Activated CD4-positive, alpha-beta T cell treated with anti-CD3 and anti-CD28 coated beads for 24 hours (primary cell): Measurements from ENCODE around the gene NOP14.
"Not testable (repeated sequence)": the region's sequence is repeated elsewhere in the genome, so short reads cannot be mapped to it uniquely, and the experiment has no call there.

Experiments
- DNase-seq, 2 donors: peaks; one replicate each; pipeline ENCODE4 v3.0.0-alpha.2; 2020; ENCODE audit warnings: low read depth in 2 of 2

NOP14 gene

DNA sequence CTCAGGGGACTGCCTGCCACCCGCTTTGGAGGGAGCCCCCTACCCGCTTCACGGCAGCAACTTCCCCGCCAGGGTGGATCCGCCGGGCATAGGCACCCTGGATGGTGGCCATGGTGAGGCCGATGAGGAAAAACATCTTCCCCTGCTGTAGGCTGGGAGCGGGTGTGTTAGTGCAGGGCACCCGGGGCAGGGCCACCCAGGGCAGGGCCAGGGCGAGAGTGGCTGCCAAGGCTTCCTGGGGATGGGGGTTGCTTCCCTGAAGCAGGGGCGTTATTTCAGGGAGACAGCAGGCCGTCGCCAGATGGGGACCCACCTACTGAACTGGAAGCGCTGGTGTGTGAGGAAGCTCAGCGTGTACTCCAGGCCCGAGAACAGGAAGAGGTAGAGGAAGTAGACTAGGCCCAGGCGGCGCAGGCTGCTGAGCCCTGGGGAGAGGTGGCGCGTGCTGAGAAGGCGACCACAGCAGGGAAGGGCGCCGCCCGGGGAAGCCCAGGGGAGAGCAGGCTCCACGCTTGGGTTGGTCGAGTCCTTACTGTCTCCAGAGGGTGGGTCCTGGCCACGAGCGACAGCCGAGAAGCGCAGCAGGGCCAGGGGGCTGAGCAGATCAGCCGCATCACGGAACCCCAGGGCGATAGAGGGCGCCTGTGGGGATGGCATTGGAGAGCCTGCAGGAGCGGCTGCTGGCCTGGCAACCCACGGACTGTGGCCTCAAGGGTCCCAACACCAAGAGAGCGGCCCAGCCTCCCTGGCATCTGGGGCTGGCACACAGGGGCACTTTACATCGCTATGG, 31.5 kb downstream of the NOP14 start:
- DNase-seq: no peak

DNA sequence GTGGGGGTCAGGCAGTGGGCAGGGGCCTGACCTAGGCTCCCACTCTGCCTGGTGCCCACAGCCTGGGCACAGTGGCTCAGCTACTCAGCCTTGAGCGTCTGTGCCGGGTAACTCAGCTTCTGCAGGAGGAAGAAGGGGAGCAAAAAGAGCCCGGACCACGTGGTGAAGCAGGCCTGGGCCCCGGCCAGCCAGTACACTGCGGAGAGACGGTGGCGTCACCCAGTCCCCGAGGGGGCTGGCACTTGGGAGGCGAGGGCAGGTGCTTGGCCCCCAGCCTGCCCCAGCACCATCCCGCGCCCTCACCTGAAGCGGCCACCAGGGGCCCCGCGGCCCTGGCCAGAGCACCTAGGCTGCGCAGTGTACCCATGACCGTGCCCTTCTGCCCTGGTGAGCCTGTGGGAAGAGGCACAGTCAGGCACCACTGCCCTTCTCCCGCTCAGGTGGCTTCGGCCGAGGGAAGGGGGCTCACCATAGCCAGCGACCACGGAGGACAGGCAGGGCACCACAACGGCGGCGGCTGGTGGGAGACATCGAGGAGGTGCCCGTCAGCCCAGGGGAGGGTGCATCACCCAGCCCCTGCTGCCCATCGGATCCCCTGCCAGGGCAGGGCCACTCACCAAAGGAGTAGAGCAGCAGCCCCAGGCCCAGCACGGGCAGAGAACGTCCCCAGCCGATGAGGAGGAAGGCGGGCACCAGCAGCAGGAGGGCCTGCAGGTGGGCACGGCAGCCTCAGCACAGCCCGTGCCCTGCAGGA, 32.3 kb downstream of the NOP14 start:
- DNase-seq: no peak

DNA sequence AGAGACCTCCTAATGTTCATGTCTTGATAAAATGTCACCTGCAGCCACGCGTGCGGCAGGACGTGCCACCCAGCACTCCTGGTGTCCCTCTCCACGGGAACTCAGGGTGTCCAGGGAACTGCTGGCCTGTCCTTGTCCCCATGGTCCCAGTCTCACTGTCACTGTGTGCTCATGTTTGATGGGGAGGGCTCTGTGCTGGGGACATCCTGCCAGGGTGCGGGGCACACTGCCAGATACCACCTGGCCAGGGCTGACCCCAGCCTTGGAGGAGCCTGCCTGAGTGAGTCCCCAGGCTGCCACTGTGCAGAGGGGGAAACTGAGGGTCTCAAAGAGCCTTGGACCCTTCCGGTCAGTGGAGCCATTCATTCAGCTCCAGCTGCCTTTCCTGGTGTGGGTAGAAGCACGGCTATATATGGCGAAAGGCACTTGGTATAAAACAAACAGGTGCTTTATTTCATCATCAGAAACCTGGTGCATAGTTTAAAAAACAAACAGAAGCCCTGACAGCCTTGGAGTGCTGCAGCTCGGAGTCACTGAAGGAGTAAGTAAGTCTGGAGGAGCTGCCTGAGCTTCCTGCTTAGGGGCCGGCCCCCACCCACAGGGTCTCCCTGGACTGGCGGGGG, 33.0 kb downstream of the NOP14 start:
- no peak for DNase-seq

DNA sequence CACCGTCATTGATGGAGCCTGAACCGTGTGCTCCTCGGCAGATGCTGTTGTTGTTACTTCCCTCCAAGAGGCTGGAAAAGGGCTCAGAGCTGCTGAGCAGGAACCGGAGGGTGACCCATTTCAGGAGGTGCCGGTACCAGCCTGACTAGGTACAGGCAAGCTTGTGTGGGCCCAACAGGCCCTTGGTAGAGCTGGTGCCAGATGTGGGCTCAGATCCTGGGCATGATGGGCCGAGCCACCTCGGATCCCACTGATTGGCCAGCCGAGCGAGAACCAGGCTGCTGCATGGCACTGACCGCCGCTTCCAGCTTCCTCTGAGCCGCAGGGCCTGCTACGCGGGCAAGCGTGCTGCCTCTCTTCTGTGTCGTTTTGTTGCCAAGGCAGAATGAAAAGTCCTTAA, 33.7 kb downstream of the NOP14 start:
- DNase-seq: no peak

DNA sequence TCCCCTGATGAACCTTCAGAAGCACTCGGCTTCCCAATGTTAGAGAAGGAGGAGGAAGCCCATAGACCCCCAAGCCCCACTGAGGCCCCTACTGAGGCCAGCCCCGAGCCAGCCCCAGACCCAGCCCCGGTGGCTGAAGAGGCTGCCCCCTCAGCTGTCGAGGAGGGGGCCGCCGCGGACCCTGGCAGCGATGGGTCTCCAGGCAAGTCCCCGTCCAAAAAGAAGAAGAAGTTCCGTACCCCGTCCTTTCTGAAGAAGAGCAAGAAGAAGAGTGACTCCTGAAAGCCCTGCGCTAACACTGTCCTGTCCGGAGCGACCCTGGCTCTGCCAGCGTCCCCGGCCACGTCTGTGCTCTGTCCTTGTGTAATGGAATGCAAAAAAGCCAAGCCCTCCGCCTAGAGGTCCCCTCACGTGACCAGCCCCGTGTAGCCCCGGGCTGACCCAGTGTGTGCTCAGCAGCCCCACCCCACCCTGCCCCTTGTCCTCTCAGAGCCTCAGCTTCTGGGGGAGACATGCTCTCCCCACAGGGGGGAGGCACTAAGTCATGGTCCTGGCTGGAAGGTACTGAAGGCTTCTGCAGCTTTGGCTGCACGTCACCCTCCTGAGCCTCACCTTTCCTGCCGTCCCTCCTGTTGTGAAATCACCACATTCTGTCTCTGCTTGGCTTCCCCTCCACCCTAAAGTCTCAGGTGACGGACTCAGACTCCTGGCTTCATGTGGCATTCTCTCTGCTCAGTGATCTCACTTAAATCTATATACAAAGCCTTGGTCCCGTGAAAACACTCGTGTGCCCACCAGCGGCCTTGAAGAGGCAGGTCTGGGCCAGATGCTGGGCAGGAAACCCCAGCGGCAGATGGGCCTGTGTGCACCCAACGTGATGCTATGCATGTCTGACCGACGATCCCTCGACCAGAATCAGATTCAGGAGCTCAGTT, 34.7 kb downstream of the NOP14 start:
- DNase-seq: no peak

DNA sequence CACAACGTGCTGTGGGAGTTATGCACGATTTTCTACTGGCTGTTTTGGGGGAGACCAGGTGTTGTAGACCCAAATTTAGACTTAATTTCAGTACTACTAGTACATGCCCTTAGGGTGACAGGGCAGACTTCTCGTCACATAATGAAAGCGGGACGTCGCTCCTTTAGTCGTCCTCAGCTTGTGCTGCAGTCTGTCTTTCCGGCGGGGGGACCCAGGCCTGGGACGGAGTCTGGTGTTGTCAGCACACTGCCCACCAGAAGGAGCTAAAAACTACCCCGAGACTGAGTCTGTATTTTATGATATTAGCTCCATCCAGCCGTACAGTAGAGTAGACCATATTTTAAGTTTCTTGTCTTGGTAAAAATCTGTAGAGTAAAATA, 35.5 kb downstream of the NOP14 start:
- DNase-seq: no peak

DNA sequence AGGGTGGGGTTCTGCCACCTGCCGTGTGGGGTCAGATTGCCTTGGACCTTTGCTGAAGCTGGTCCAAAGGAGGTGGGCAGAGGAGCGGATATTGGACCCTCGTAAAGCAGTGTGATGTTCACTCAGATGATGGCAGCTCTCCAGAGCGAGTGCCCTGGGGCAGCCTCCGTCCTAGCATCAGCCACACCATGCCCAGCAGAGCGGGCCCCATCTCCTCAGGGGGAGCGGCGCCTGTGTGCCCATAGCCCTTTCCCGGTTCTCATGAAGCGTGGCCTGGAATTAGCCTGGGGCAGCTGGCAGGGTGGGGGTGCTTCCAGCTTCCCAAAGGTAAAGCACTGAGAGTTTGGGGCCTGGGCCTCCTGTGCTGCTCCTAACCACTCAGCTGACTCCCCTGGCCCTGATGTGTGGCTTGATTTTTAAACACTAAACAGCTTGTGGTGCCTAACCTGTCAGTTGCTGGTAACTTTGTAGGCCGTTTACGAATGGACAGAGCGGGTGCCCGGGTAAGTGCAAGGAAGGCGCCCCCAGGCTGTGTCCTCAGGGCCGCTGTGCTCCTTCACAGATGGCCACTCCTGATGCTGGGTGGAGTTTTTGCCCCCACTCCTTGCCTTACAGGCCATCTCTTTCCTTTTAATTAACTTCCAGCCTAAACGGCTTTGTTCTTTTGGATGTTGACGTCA, 36.0 kb downstream of the NOP14 start:
- no peak for DNase-seq

DNA sequence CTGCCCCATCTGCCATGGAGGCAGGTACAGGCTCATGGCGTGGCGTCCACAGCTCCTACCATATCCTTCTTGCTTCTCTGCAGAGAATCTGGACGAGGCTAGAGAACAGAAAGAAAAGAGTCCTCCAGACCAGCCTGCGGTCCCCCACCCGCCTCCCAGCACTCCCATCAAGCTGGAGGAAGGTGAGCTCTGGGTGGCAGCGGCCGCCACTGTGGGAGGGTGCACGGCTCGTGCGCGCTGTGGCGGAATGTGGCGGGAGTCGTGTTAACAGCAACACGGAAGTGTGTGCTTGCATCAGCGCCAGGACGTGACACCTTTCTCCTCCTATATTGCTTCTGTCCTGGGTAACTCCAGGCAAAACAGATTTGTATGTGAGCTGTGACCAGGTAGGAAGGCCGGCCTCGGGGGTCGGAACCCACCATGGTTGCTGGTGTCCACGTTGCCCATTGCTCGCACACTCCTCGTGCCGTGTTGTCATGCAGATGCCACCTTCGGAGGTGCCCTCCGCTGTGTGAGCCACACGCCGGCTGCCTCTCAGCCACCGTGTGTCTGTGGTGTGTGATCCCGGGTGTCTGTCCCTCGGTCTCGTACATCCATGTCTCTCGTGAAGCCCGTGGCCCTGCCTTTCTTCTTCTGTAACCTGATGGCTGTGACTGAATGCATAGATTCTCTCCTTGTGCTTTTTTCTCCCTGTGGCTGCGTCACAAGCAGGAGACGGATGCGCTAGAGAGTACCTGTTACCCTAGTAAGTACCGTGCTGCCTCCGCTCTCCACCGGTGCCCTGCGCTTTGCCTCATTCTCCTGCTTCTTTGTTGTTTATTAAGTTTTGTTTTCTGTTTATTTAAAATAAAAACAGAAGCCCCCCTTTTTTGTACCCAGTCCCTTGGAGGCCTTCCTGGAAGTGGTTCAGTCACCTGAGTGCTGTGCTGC, 37.0 kb downstream of the NOP14 start:
- DNase-seq: no peak

DNA sequence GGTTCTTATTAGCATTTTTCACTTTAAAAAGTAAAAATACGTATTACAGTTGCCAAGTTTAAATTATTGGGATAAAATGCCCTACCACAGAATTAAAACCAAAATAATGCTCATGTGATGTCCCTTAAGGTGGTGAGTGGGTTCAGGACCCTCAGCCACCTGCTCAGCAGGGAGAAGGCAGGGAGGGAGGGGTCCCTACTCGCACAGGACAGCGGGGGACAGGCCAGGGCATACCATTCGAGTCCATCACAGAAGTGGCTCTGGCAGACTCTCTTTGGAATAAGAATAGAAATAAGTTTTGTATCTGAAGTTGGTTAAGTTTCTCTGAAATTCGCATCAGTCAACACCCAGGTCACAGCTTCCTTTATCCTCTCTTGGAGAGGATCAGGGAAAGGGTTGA, 37.7 kb downstream of the NOP14 start:
- DNase-seq: no peak

DNA sequence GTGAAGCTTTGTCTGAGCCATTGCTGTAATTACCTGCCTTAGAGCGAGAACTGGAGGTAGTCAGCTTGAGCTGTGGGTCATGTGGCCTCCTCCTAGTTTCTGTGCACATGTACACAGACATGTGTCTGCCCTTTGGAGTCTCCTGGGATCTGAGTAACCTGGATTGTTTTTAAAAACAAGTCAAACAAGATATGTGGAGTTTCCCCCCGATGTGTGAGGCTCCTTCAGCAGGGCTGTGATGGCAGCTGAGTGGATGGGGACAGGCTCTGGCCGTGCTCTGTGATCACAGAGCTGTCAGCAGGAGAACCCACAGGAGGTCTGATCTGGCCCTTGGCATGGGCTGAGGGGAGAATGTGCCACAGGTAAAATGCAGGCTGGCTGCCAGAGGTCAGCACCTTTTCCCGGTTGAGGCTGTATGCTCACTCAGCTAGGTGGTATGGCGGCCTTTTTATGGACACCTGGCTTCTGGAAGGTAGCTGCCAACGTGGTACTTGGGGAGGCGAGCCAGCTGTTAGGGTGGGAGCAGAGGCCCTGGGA, 38.4 kb downstream of the NOP14 start:
- no peak for DNase-seq

DNA sequence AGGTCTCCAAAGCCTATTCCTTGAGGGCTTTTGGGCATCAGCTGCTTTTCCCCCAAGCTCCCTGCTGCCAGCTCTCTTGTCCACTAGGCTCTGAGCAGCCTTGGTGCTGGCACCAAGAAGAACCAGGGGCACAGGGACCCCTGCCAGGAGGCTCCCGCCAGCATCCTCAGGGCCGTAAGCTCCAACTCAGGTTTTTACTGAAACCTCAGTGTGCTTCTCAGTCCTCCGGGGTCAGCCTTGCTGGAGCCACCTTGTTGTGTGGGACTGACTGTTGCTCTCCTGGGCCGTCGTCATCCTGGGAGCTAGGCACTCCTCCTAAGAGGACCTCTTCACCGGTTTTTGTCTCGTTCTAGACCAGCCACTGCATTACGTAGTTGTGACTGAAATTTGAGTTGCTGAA, 38.9 kb downstream of the NOP14 start:
- DNase-seq: no peak

DNA sequence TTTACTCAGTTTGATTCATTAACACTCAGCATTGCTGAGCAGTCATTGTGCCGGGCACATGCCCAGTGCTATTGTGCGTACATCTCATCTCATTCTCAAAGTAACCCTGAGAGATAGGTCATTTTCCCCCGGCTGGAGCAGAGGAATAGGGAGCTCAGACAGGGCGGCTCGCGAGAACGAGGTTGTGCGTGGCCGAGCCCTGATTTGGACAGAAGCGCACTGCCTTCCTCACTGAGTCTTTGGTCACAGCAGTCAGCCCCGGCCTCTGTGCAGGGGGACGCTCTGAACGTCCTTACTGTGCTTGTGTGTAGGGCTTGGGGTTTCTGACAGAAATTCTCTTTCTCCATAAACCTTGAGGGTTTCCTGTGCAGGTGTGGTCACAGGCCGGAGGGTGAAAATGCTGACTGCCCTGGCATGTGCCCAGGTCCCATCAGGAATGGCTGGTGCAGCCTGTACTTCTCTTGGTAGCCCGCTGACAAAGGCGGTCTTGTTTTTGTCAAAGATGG, 39.5 kb downstream of the NOP14 start:
- DNase-seq: no peak

DNA sequence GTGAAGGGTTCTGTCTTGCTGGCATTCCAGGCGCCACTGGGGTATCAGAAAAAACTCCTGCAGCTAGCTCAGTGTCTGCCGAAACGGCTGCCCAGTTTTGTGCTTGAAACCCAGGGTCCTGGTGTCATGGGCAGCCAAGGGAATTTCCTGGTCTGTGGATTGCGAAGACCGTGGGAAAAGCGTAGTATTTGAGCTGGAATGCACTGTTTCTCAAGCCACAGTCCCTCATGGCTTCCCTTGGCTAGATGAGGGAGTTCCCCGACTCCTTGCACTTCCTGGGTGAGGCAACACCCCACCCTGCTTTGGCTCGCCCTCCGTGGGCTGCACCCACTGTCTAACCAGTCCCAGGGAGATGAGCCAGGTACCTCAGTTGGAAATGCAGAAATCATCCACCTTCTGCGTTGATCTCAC, 40.1 kb downstream of the NOP14 start:
- no peak for DNase-seq

DNA sequence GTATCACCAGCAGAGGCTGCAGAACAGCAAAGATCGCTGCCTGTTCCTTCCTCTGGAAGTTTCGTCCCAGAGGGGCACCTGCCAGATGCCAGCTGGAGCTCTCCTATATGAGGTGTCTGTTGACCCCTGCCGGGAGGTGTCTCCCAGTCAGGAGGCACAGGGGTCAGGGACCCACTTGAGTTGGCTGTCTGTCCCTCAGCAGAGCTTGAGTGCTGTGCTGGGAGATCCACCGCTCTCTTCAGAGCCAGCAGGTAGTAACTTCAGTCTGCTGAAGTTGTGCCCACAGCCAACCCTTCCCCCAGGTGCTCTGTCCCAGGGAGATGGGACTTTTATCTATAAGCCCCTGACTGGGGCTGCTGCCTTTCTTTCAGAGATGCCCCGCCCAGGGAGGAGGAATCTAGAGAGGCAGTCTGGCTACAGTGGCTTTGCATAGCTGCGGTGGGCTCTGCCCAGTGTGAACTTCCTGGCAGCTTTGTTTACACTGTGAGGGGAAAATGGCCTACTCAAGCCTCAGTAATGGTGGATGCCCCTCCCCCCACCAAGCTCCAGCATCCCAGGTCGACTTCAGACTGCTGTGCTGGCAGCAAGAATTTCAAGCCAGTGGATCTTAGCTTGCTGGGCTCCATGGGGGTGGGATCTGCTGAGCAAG, 40.6 kb downstream of the NOP14 start:
- not testable (repeated sequence) for DNase-seq

DNA sequence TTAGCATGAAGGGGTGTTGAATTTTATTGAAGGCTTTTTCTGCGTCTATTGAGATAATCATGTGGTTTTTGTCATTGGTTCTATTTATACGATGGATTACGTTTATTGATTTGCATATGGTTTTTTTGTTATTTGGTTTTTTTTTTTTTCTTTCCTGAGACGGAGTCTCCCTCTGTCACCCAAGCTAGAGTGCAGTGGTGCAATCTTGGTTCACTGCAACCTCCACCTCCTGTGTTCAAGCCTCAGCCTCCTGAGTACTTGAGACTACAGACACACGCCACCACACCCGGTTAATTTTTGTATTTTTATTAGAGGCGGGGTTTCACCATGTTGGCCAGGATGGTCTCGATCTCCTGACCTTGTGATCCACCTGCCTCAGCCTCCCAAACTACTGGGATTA, 44.5 kb downstream of the NOP14 start:
- not testable (repeated sequence) for DNase-seq

DNA sequence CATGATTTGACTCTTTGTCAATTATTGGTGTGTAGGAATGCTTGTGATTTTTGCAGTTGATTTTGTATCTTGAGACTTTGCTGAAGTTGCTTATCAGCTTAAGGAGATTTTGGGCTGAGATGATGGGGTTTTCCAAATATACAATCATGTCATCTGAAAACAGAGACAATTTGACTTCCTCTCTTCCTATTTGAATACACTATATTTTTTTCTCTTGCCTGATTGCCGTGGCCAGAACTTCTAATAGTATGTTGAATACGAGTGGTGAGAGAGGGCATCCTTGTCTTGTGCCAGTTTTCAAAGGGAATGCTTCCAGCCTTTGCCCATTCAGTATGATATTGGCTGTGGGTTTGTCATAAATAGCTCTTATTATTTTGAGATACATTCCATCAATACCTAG, 44.9 kb downstream of the NOP14 start:
- DNase-seq: not testable (repeated sequence)

DNA sequence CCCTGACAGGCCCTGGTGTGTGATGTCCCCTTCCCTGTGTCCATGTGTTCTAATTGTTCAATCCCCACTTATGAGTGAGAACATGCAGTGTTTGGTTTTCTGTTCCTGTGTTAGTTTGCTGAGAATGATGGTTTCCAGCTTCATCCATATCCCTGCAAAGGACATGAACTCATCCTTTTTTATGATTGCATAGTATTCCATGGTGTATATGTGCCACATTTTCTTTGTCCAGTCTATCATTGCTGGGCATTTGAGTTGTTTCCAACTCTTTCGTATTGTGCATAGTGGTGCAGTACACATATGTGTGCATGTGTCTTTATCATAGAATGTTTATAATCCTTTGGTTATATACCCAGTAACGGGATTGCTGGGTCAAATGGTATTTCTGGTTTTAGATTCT, 46.5 kb downstream of the NOP14 start:
- DNase-seq: not testable (repeated sequence)

DNA sequence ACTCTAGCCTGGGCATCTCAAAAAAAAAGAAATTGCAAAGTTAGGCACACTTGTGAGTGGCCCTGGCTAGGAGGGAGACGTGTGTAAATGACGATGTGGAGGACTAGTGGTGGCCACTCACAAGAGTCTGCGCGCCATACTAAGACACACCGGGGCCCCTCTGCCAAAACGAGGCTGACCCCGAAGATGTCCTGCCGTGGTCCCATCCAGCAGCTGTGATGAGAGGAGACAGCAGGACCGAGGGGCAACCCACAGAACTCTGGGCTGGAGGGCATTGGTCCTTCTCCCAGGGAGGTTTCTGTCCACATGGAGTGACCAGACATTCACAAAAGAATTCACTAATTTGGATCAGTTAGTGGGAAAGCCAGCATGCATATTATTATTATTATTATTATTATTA, 47.4 kb downstream of the NOP14 start:
- no peak for DNase-seq
